DND-41 (cell line): Measurements from ENCODE around the gene RGMA.

ENCODE experiments used
- ATAC-seq: fragments of 200-7000 bp; cut with Tn5 transposase; 3 replicates; pipeline ENCODE4 v1.9.1; 2021; ENCODE audit warnings: low read depth; ENCODE audit not compliant: insufficient read depth
- DNase-seq: peaks from one replicate; pipeline ENCODE4 v3.0.0-alpha.2; 2020
- H2AFZ ChIP-seq: 2 replicates; pipeline ENCODE4 v1.6.0; 2012; ENCODE audit warnings: low read depth, low read length
- H3K27ac ChIP-seq: 2 replicates; pipeline ENCODE4 v1.5.1; 2012; ENCODE audit warnings: low read length, inconsistent platforms
- H3K27me3 ChIP-seq: fragments of 200-600 bp; sonication (generic); 2 replicates; pipeline ENCODE4 v1.6.0; 2012; ENCODE audit warnings: low read length, mild to moderate bottlenecking, inconsistent platforms; ENCODE audit not compliant: insufficient read depth, poor library complexity
- H3K36me3 ChIP-seq: 2 replicates; pipeline ENCODE4 v1.5.1; 2012; ENCODE audit warnings: low read length, inconsistent platforms; ENCODE audit not compliant: insufficient read depth
- H3K4me1 ChIP-seq: 2 replicates; pipeline ENCODE4 v1.5.1; 2012; ENCODE audit warnings: mild to moderate bottlenecking, low read length; ENCODE audit not compliant: insufficient read depth
- H3K4me2 ChIP-seq: 2 replicates; pipeline ENCODE4 v1.6.0; 2012; ENCODE audit warnings: mild to moderate bottlenecking, moderate library complexity, low read length, inconsistent platforms; ENCODE audit not compliant: insufficient read depth
- H3K4me3 ChIP-seq, 2 experiments: fragments of 200-600 bp in 1 of 2; shearing (Covaris generic) in 1 of 2; 2 replicates each; pipeline ENCODE4 v1.5.1; 2012 to 2016; ENCODE audit warnings: inconsistent platforms in 2 of 2, low read length in 2 of 2, mild to moderate bottlenecking in 2 of 2, low read depth in 1 of 2, moderate library complexity in 1 of 2
- H3K79me2 ChIP-seq: 2 replicates; pipeline ENCODE4 v1.6.0; 2012; ENCODE audit warnings: low read length, inconsistent platforms; ENCODE audit not compliant: insufficient read depth
- H3K9ac ChIP-seq: 2 replicates; pipeline ENCODE4 v1.6.0; 2012; ENCODE audit warnings: low read depth, mild to moderate bottlenecking, inconsistent platforms, low read length, moderate library complexity
- H3K9me3 ChIP-seq: 2 replicates; pipeline ENCODE4 v1.5.1; 2012; ENCODE audit warnings: low read length, moderate library complexity, mild to moderate bottlenecking, inconsistent platforms; ENCODE audit not compliant: insufficient read depth, severe bottlenecking
- H4K20me1 ChIP-seq: 2 replicates; pipeline ENCODE4 v1.6.0; 2012; ENCODE audit warnings: low read length; ENCODE audit not compliant: insufficient read depth
- CTCF ChIP-seq: IDR thresholded peaks from 2 replicates; pipeline ENCODE4 v1.5.1; 2012; ENCODE audit warnings: borderline replicate concordance, low read length, moderate library complexity, mild to moderate bottlenecking; ENCODE audit not compliant: poor library complexity, severe bottlenecking; ENCODE audit errors: extremely low read depth
- EZH2 ChIP-seq: IDR thresholded peaks from 3 replicates; pipeline ENCODE4 v1.6.1; 2012; ENCODE audit warnings: borderline replicate concordance, low read depth, mild to moderate bottlenecking, moderate library complexity, low read length, inconsistent platforms; ENCODE audit not compliant: severe bottlenecking

The RGMA gene

DNA sequence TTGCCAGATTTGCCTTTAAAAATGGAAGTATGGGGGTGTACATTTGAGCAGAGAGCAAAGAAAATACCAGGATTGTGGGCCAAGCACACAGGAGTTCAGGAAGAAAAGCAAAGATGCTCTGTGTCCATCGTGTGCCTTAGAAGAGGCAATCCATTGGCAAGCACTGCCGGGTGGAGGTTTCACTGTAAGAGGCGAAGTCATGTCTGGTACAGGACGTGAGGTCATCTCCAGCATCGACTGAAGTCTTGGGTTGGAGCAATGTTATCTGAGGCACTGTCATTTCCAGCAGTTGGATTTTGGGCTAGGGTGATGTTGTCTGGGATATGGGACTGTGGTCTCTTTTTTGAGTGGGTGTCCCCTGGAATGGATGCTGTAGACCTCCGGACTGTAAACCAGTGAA lies 4.8 kb upstream of the RGMA start:
- peaks cover 3% of the 10 kb centered on the region for H3K9me3 ChIP-seq

GRCh38 chr15:93091465-93091864 lies 2.5 kb upstream of the RGMA start:
- H3K27ac ChIP-seq, result no peak overlapping the region
- H3K9ac ChIP-seq, result no peak overlapping the region
- DNase-seq (no peak), ATAC-seq (no peak)
- no peak overlapping the region for H3K4me3 ChIP-seq
- peaks cover 20% of the 10 kb centered on the region for H3K79me2 ChIP-seq
- H3K9me3 ChIP-seq, result peaks cover 3% of the 10 kb centered on the region
- no peaks in the 10 kb centered on the region for H3K27me3 ChIP-seq
- no peaks in the 10 kb centered on the region for H3K36me3 ChIP-seq
- no peak overlapping the region for H3K4me2 ChIP-seq
- no peaks in the 10 kb centered on the region for H4K20me1 ChIP-seq
- H2AFZ ChIP-seq, result no peak overlapping the region
- TF ChIP-seq CTCF (no peak), EZH2 (no peak)
- H3K4me1 ChIP-seq, result peaks cover 31% of the 10 kb centered on the region

More for the DNA sequence above, 4.8 kb upstream of the RGMA start:
- ATAC-seq, result no peak
- Histone ChIP-seq H3K4me2 (no peak overlapping the region), H3K27ac (no peak overlapping the region), H3K4me1 (peaks cover 11% of the 10 kb centered on the region), H3K36me3 (no peaks in the 10 kb centered on the region), H4K20me1 (no peaks in the 10 kb centered on the region), H2AFZ (no peak overlapping the region), H3K9ac (no peak overlapping the region), H3K79me2 (no peaks in the 10 kb centered on the region), H3K4me3 (no peak overlapping the region), H3K27me3 (no peaks in the 10 kb centered on the region)
- no peak for DNase-seq
- TF ChIP-seq EZH2, result no peak
- no peak for TF ChIP-seq CTCF

DNA sequence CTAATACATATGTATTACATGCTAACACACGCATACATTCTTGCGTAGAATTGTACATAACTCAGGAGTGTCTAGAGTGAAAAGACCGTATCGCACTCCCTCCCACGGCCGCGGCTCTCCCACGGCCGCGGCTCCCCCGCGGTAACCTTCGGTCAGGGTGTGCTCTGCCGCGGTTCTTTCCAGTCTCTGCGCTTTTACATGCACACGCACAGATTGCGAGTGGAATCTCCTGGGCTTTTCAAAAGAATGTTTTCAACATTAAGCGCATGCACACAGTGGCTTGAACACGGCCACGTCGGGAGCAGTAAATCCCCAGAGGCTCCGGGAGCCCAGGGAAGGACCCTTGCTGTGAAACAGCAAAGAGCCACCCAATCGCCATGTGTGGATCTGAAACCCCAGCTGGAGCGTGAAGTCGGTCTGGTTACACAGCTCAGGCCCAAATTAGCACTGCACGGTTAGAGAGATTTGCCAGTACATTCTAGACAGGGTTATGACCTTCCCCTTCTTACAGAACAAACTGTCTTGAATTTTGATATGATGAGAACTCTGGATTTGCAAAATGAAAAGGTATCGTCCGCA lies 805 bp upstream of the RGMA start:
- no peak for ATAC-seq
- H3K9ac ChIP-seq, result no peak overlapping the region
- H3K79me2 ChIP-seq, result peaks cover 36% of the 10 kb centered on the region
- peaks cover 37% of the 10 kb centered on the region for H3K4me1 ChIP-seq
- no peak overlapping the region for H3K27ac ChIP-seq
- DNase-seq, result no peak
- no peaks in the 10 kb centered on the region for H3K9me3 ChIP-seq
- no peak overlapping the region for H2AFZ ChIP-seq
- no peaks in the 10 kb centered on the region for H3K27me3 ChIP-seq
- no peak overlapping the region for H3K4me3 ChIP-seq
- H3K36me3 ChIP-seq, result no peaks in the 10 kb centered on the region
- no peak overlapping the region for H3K4me2 ChIP-seq
- TF ChIP-seq CTCF, result no peak
- no peak for TF ChIP-seq EZH2
- H4K20me1 ChIP-seq, result no peaks in the 10 kb centered on the region
